ENCODE results near the gene TSHZ1. TPM values are rescaled to one million over a fixed set of nuclear protein-coding genes. Genes with fewer than 3 reads are reported as not detected.

TSHZ1 gene
- total RNA-seq, 1 donor, result 10.5 TPM

GRCh38 chr18:75189696-75190095, 20.9 kb upstream of the TSHZ1 start:
- Histone ChIP-seq H3K27me3 (ENCODE audit: insufficient read depth, low read length) (no peaks in the 10 kb centered on the region), H3K36me3 (ENCODE audit: insufficient read depth, low read length) (no peaks in the 10 kb centered on the region), H3K4me1 (ENCODE audit: insufficient read depth, low read length) (no peaks in the 10 kb centered on the region), H3K9me3 (ENCODE audit: low read depth, low read length) (no peaks in the 10 kb centered on the region), H3K79me2 (ENCODE audit: insufficient read depth, low read length) (no peaks in the 10 kb centered on the region), H2AFZ (ENCODE audit: low read length) (no peak overlapping the region), H4K20me1 (ENCODE audit: insufficient read depth, low read length) (no peaks in the 10 kb centered on the region), H3K27ac (ENCODE audit: low read depth, low read length) (no peak overlapping the region), H3K4me2 (ENCODE audit: insufficient read depth, low read length) (no peak overlapping the region), H3K4me3 (ENCODE audit: insufficient read depth, low read length) (no peak overlapping the region)
- TF ChIP-seq CTCF (IDR thresholded peaks at IDR 0.05; ENCODE audit: extremely low read depth, low read depth, low read length), result no peak
- DNase-seq (ENCODE audit: insufficient read length, low spot score, missing footprints), result peak; percentile 37

DNA sequence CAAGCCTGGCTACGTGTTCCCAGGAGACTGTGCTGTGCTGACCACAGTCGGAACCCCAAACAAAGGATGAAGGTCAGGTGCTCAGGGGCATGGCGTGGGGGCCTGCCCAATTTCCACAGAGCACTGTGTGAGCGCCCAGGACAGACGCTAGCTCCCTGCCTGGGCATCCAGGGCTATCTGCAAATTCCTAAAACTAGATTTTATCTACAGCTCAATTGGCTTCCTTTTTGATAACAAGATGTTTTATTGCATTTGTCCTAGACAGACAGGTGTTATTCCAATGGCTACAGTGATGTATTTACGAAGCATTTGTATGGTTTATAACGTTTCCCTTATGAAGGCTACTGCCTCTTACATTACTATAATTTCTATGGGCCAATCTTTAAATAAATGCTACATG, 17.7 kb upstream of the TSHZ1 start:
- TF ChIP-seq CTCF (IDR thresholded peaks at IDR 0.05; ENCODE audit: extremely low read depth, low read depth, low read length), result no peak
- H3K36me3 ChIP-seq (ENCODE audit: insufficient read depth, low read length), result no peaks in the 10 kb centered on the region

GRCh38 chr18:75198036-75198435, 12.6 kb upstream of the TSHZ1 start:
- Histone ChIP-seq H3K27ac (ENCODE audit: low read depth, low read length) (no peak overlapping the region), H3K4me2 (ENCODE audit: insufficient read depth, low read length) (no peak overlapping the region), H3K79me2 (ENCODE audit: insufficient read depth, low read length) (peaks cover 20% of the 10 kb centered on the region), H3K27me3 (ENCODE audit: insufficient read depth, low read length) (no peaks in the 10 kb centered on the region), H3K9me3 (ENCODE audit: low read depth, low read length) (no peaks in the 10 kb centered on the region), H4K20me1 (ENCODE audit: insufficient read depth, low read length) (no peaks in the 10 kb centered on the region), H3K4me1 (ENCODE audit: insufficient read depth, low read length) (peaks cover 5% of the 10 kb centered on the region), H3K4me3 (ENCODE audit: insufficient read depth, low read length) (no peak overlapping the region), H2AFZ (ENCODE audit: low read length) (no peak overlapping the region), H3K36me3 (ENCODE audit: insufficient read depth, low read length) (peaks cover 4% of the 10 kb centered on the region)
- TF ChIP-seq CTCF (IDR thresholded peaks at IDR 0.05; ENCODE audit: extremely low read depth, low read depth, low read length), result no peak
- DNase-seq (ENCODE audit: insufficient read length, low spot score, missing footprints), result no peak

More for the DNA sequence above, 17.7 kb upstream of the TSHZ1 start:
- no peak overlapping the region for H3K4me2 ChIP-seq (ENCODE audit: insufficient read depth, low read length)
- H4K20me1 ChIP-seq (ENCODE audit: insufficient read depth, low read length), result no peaks in the 10 kb centered on the region
- no peak for DNase-seq (ENCODE audit: insufficient read length, low spot score, missing footprints)
- no peak overlapping the region for H3K27ac ChIP-seq (ENCODE audit: low read depth, low read length)
- no peaks in the 10 kb centered on the region for H3K9me3 ChIP-seq (ENCODE audit: low read depth, low read length)
- no peaks in the 10 kb centered on the region for H3K27me3 ChIP-seq (ENCODE audit: insufficient read depth, low read length)
- peaks cover under 1% of the 10 kb centered on the region for H3K4me1 ChIP-seq (ENCODE audit: insufficient read depth, low read length)
- H3K4me3 ChIP-seq (ENCODE audit: insufficient read depth, low read length), result no peak overlapping the region
- no peaks in the 10 kb centered on the region for H3K79me2 ChIP-seq (ENCODE audit: insufficient read depth, low read length)
- no peak overlapping the region for H2AFZ ChIP-seq (ENCODE audit: low read length)

- H3K9me3 ChIP-seq (ENCODE audit: low read depth, low read length), result no peaks in the 10 kb centered on the region
- peaks cover 3% of the 10 kb centered on the region for H4K20me1 ChIP-seq (ENCODE audit: insufficient read depth, low read length)
- no peak overlapping the region for H2AFZ ChIP-seq (ENCODE audit: low read length)
- no peak for TF ChIP-seq CTCF (IDR thresholded peaks at IDR 0.05; ENCODE audit: extremely low read depth, low read depth, low read length)
- peaks cover 4% of the 10 kb centered on the region for H3K36me3 ChIP-seq (ENCODE audit: insufficient read depth, low read length)
- no peak overlapping the region for H3K4me3 ChIP-seq (ENCODE audit: insufficient read depth, low read length)
- peaks cover 9% of the 10 kb centered on the region for H3K4me1 ChIP-seq (ENCODE audit: insufficient read depth, low read length)
- no peak overlapping the region for H3K27ac ChIP-seq (ENCODE audit: low read depth, low read length)
- no peaks in the 10 kb centered on the region for H3K27me3 ChIP-seq (ENCODE audit: insufficient read depth, low read length)
- H3K79me2 ChIP-seq (ENCODE audit: insufficient read depth, low read length), result peaks cover 33% of the 10 kb centered on the region
- DNase-seq (ENCODE audit: insufficient read length, low spot score, missing footprints), result no peak
- no peak overlapping the region for H3K4me2 ChIP-seq (ENCODE audit: insufficient read depth, low read length)
These were observed 11.3 kb upstream of the TSHZ1 start for GRCh38 chr18:75199327-75199726.
